NB4 (cell line): Measurements from ENCODE around the gene RPTOR.

Source experiments
- DNase-seq: peaks from one replicate; pipeline ENCODE4 v3.0.0; 2010; ENCODE audit warnings: low read depth
- H3K4me3 ChIP-seq: one replicate; pipeline ENCODE4 v1.5.1; 2011; ENCODE audit warnings: mild to moderate bottlenecking, low read depth, low read length, moderate library complexity
- CTCF ChIP-seq: IDR thresholded peaks from one replicate; pipeline ENCODE4 v1.5.1; 2012; ENCODE audit warnings: low read depth, low read length
- MAX ChIP-seq: IDR thresholded peaks from 2 replicates; pipeline ENCODE4 v1.6.1; 2011; ENCODE audit warnings: low read depth, low read length
- MYC ChIP-seq: IDR thresholded peaks from 2 replicates; pipeline ENCODE4 v1.6.1; 2011; ENCODE audit warnings: low read depth, low read length
- POLR2A ChIP-seq: IDR thresholded peaks from 2 replicates; pipeline ENCODE4 v1.6.1; 2011; ENCODE audit warnings: mild to moderate bottlenecking; ENCODE audit not compliant: insufficient read length; ENCODE audit errors: extremely low read depth

RPTOR gene

DNA sequence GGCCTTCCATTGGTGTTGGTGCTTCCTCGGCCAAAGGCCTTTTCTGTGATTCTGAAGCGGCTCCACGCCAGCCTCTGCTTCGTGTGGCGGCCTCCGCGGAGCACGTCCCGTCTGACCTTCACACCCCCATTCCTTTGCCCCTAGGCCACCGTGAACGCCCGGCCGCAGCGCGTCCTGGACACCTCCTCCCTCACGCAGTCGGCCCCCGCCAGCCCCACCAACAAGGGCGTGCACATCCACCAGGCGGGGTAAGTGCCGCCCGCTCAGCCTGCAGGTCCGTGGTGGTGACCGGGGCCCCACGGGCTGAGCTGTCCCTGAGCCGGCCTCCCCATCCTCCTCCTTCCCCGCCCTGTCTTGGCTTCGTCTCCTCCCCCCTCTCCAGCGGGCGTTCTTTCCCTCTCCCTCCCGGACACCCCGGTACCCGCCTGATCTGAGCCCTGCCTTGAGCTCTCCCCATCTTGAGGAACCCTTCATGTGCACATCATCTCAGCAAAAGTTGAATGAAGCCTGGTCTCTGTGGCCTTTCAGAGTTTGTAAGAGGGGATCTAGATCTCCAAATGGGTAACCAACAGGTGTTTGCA, 378.0 kb downstream of the RPTOR start:
- no peak overlapping the region for H3K4me3 ChIP-seq
- no peak for DNase-seq
- TF ChIP-seq MYC = no peak

GRCh38 chr17:80923211-80924110, 378.8 kb downstream of the RPTOR start:
- no peak for TF ChIP-seq MAX
- no peak overlapping the region for H3K4me3 ChIP-seq
- no peak for DNase-seq

- no peak for DNase-seq
- no peak for TF ChIP-seq CTCF
- no peak for TF ChIP-seq MYC
- TF ChIP-seq MAX = no peak
- no peak for TF ChIP-seq POLR2A
- no peak overlapping the region for H3K4me3 ChIP-seq
These were observed 379.6 kb downstream of the RPTOR start for GRCh38 chr17:80924111-80924806.

- no peak for DNase-seq
- no peak for TF ChIP-seq MAX
- TF ChIP-seq CTCF = no peak
- no peak for TF ChIP-seq MYC
- no peak for TF ChIP-seq POLR2A
These were observed 380.4 kb downstream of the RPTOR start for GRCh38 chr17:80924807-80925610.

DNA sequence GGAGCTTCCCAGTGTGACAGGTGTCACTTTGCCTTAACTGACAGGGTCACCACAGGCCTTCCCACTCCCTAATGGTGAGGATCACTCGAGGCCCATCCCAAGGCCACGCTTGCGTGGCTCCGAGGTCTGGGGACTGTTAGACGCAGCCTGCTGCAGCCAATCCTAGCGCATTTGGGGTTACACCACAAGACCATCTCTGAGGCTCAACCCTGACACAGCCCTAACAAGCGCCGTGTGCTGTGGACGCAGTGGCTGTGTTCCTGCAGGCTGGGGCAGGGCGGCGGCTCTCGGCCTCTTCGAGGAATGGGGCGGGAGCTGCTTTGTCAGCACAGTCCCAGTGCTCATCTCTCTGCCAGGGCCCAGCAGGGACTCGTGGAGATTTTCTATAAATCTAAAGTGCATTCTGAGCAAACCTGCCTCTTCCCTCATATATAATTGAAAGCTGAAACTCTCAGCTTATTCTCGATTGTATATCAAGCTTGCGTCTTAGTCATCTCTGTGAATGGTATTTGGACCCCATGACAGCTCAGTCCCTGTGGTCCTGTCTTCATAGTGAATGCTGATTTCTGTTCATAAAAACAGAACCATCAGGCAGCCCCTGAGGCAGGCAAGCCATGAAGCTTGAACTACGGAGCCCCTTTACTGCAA, 381.2 kb downstream of the RPTOR start:
- no peak for DNase-seq
- no peak overlapping the region for H3K4me3 ChIP-seq
- no peak for TF ChIP-seq MYC
- TF ChIP-seq MAX = no peak
- TF ChIP-seq CTCF = no peak
- no peak for TF ChIP-seq POLR2A

More at GRCh38 chr17:80924807-80925610, 380.4 kb downstream of the RPTOR start:
- H3K4me3 ChIP-seq = no peak overlapping the region

DNA sequence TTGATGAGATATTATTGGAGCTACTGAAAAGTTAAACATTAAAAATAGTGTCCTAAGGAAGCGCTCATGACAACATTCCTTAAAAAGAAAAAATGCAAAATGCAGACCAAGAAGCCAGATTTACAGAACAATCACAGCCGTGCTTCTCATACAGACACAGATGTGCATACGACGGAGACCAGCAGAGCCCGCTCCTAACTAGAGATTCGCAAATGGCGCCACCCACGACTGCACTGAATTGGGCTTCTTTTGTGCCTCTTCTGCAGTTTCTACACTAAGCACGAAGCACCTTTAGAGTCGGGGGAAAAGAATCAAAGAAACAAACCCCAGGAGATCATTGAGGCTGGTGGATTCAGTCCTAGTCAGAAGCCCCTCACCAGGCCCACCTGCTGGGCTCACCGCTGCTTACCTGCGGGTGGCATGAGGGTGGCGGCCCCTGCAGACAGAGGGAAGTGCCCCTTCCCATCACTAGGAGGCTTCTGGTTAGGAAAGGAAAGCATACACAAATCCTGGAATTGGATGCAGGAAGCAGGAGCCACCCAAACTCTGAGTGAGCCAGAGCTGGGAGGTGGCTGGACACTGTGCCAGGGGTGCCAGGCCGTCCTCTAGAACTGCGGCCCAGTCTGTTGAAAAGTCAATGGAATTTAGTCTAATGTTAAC, 382.1 kb downstream of the RPTOR start:
- TF ChIP-seq POLR2A (no peak), MYC (no peak), MAX (no peak), CTCF (no peak)
- DNase-seq = no peak
- no peak overlapping the region for H3K4me3 ChIP-seq
